ENCODE data around the gene MORC2. TPM values are rescaled to one million over a fixed set of nuclear protein-coding genes. Genes with fewer than 3 reads are reported as not detected.

Gene MORC2
- total RNA-seq, 1 donor from 2014 or later, result 19.3 TPM

DNA sequence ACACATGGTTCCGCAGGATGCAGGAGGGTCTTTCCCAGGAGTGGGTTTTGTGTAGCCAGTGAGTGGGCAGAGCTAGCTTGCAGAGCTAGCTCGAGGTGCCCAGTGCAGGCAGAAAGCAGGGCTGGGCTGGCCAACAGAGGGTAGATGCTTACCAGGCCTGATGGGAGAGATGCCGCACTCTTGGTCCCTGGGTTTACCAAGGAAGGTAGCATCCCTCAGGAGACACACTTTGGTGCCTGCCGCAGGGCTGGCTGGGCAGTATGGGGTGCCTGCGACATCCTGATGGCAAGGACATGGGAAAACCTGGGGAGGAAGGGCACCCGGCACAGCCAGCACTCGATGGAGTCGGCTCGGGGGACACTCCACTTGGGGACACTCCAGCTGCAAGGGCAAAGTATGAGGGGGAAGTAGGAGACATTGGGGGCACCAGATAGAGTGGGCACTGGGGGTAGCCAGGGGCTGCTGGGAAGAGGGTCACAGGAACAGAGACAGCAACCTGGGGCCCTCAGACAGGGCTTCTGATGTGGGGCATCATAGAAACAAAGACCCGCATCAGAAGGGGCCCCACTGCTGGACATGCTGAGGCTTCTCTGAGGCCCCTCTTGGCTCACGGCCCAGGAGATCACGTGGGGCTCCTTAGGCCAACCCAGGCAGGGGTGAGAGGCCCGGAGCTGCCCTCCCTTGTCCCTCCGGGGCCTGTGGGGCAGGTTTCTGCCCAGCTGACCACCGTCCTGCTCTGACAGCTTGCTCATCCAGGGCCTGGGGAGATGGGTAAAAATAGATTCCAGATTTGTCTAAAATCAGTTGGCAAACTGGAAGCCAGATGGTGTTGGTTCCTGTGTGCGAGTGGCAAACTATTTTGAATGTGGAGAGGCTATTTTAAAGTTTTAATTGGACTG lies 89.8 kb downstream of the MORC2 start:
- peak; percentile 30 for DNase-seq

DNA sequence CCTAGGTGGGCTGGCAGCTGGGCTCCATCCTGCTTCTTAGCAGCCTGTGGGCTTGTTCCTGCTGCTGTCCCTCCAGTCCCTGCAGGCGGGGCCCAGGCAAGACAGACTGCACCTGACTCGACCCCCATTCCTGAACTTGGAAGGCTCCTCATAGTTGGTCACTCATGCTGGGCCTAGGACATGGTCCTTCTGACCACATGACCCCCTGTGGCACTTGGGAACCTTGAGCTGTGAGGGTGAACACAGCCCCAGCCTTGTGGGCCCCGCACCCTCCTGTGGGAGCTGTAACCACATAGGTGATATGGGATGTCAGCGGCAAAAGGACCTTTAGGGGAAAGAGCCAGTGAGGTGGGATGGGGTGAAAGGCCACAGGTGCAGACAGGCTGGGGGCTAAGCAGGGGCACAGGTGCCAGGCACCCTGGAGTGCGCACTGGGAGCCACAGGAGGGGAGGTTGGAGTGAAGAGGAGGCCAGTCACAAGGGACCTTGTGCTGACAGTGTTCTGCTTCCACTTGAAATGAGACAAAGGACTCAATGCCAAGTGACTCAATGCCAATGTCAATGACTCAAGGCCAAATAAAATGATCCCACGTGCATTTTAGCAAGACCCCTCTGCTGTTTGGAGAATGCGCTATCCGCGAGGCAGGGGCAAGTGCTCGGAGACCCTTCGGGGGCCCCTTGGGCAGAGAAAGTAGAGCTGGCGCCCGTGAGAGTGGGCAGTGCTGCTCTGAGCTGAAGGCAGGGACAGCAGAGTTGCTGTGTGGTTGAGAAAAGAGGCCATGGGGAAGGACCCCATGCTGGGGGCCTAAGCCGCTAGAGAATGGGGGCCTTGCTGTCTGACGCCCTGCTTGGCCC lies 90.7 kb downstream of the MORC2 start:
- ATAC-seq, result no peak
- no peak overlapping the region for H3K4me3 ChIP-seq
- H3K27ac ChIP-seq, result no peak overlapping the region
- H3K4me1 ChIP-seq, result no peaks in the 10 kb centered on the region
- H3K36me3 ChIP-seq, result no peaks in the 10 kb centered on the region
- intact Hi-C loops (cut with DNase I), result no loop called here
- DNase-seq, result peak; percentile 19
- no peaks in the 10 kb centered on the region for H3K9me3 ChIP-seq
- TF ChIP-seq, protein P1, sequence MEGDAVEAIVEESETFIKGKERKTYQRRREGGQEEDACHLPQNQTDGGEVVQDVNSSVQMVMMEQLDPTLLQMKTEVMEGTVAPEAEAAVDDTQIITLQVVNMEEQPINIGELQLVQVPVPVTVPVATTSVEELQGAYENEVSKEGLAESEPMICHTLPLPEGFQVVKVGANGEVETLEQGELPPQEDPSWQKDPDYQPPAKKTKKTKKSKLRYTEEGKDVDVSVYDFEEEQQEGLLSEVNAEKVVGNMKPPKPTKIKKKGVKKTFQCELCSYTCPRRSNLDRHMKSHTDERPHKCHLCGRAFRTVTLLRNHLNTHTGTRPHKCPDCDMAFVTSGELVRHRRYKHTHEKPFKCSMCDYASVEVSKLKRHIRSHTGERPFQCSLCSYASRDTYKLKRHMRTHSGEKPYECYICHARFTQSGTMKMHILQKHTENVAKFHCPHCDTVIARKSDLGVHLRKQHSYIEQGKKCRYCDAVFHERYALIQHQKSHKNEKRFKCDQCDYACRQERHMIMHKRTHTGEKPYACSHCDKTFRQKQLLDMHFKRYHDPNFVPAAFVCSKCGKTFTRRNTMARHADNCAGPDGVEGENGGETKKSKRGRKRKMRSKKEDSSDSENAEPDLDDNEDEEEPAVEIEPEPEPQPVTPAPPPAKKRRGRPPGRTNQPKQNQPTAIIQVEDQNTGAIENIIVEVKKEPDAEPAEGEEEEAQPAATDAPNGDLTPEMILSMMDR (IDR thresholded peaks at IDR 0.05), result no peak
- no peaks in the 10 kb centered on the region for H3K27me3 ChIP-seq (ENCODE audit: low read depth)

More for the DNA sequence above, 89.8 kb downstream of the MORC2 start:
- Histone ChIP-seq H3K27me3 (ENCODE audit: low read depth) (no peaks in the 10 kb centered on the region), H3K4me1 (no peaks in the 10 kb centered on the region), H3K36me3 (no peaks in the 10 kb centered on the region), H3K9me3 (no peaks in the 10 kb centered on the region), H3K4me3 (no peak overlapping the region), H3K27ac (no peak overlapping the region)
- TF ChIP-seq, protein P1 (IDR thresholded peaks at IDR 0.05), result no peak
- ATAC-seq, result no peak
- intact Hi-C loops (cut with DNase I), result no loop called here

DNA sequence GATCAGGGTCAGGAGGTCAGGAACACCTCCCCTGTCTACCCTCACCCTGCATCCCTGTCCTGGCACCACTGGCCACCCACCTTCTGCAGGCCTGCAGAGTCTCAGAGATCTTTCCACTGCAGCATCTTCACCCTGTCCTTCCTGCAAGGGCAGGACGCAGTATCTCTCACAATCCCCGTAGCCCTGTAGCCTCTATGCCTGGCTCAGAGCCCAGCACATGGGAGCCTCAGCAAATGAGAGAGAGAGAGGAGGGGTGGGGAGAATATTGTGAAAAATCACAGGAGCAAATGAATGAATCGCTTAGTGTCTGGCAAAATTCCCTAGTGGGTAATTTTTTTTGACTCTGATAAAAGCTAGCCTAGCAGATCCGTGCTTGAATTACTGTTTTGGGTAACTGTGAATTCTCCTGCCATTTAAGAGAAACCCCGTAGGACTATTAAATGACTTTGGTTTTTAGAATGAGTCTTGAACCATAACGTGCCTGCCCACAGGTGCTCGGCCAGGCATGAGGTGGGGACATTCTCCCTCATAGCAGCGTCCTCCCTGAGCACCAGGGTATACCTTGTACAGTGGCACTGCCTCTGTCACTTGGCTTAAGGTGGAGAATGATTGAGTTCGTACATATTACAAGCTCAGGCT lies 91.5 kb downstream of the MORC2 start:
- H3K27me3 ChIP-seq (ENCODE audit: low read depth), result no peaks in the 10 kb centered on the region
- DNase-seq, result peak; percentile 14
- TF ChIP-seq, protein P1 (IDR thresholded peaks at IDR 0.05), result no peak
- intact Hi-C loops (cut with DNase I), result no loop called here
- no peak overlapping the region for H3K4me3 ChIP-seq
- no peak overlapping the region for H3K27ac ChIP-seq
- no peak for ATAC-seq
- no peaks in the 10 kb centered on the region for H3K36me3 ChIP-seq
- no peaks in the 10 kb centered on the region for H3K9me3 ChIP-seq
- H3K4me1 ChIP-seq, result no peaks in the 10 kb centered on the region

DNA sequence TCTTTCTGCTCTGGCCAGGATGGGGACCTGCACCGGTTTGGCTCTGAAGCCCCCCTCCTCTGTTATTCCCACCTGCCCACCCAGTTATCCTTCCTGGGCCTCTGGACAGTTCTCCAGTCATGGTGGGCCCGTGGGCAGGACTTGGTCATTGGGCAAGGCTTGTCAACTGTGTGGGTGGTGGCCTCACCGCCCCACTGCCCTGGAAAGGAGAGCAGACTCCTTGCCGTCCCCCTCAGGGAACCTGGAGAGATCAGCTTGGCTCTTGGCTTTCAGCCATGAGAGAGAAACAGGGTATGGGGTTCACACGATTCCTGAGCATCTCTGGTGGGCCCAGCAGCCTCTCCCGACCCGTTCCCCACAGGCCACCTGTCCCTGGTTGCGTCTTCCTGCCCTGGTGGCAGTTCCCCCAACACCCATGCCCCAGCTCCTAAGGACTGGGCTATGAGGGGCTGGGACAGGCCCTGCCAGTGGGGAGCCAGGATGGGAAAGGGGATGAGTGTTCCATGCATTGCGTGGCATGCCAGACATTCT lies 92.3 kb downstream of the MORC2 start:
- no peaks in the 10 kb centered on the region for H3K27me3 ChIP-seq (ENCODE audit: low read depth)
- H3K27ac ChIP-seq, result no peak overlapping the region
- H3K9me3 ChIP-seq, result no peaks in the 10 kb centered on the region
- no peaks in the 10 kb centered on the region for H3K36me3 ChIP-seq
- intact Hi-C loops (cut with DNase I), result no loop called here
- TF ChIP-seq, protein P1 (IDR thresholded peaks at IDR 0.05), result no peak
- ATAC-seq (no peak), DNase-seq (peak; percentile 23)
- H3K4me3 ChIP-seq, result no peak overlapping the region
- no peaks in the 10 kb centered on the region for H3K4me1 ChIP-seq

All from lower lobe of right lung (tissue), 2 donors.